Activated CD4-positive, alpha-beta T cell treated with anti-CD3 and anti-CD28 coated beads for 24 hours (primary cell): ENCODE measurements around the gene CHTF8.
"Not testable (repeated sequence)": the region's sequence is repeated elsewhere in the genome, so short reads cannot be mapped to it uniquely, and the experiment has no call there.

ENCODE experiments used
- DNase-seq, 2 donors: peaks; one replicate each; pipeline ENCODE4 v3.0.0-alpha.2; 2020; ENCODE audit warnings: low read depth in 2 of 2

Gene CHTF8, protein sequence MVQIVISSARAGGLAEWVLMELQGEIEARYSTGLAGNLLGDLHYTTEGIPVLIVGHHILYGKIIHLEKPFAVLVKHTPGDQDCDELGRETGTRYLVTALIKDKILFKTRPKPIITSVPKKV

DNA sequence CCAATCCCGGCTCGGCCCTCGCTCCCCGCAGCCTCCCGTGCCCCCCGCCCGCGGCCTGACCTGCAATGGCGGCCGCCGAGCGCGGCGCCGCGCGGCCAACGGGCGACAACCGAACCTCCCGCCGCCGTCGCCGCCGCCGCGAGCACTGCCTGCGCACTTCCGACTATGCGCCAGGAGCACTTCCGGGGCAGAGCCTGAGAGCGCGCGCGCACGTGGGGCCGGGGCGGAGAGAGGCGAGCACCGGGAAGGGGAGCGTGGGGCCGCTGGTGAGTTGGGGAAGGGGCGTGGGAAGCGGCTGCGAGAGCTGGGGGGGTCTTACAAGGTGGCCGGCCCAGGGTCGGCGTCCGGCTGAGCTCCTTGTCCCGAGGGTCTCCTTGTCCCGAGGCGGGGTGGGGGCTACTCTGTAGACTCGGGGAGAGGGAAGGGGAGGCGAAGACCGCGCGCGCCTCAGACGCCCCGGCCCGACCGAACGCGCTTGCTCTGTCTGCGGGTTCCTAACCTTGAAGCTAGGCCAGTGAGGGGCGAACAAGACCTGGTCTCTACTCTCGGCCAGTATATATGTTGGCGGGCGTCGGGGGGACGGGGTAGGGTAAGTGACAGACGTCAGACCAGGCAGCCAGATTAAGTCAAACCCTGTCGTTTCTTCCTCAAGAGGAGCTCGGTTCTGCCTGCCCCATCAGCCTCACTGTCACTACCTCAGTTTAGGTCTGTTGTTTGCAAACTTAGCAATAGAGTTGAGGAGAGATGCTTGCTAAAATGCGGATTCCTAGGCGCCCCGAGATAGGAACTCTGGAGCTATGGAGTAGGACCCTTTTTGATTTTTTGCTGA lies at the start of gene CHTF8, which contains the start of gene UTP4:
Gene CHTF8 (minus strand): TSS at position 165 of the 829 bp plus-strand sequence. CDS start 11,130 bp downstream, outside the sequence.
Gene UTP4 (plus strand): TSS at position 226 of the 829 bp plus-strand sequence. CDS start 811 bp downstream, outside the sequence.
- peak; percentile 78 to 80 for DNase-seq

DNA sequence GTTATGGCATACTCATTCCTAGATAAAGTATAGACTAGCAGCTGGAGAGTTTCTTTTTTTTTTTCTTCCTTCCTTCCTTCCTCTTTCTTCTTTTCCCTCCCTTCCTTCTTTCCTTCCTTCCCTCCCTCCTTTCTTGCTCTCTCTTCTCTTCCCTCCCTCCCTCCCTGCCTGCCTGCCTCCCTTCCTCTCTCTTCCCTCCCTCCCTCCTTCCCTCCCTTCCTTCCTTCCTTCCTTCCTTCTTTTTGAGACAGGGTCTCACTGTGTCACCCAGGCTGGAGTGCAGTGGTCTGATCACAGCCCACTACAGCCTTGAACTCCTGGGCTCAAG lies 47.6 kb upstream of the CHTF8 start:
- DNase-seq, result no peak

DNA sequence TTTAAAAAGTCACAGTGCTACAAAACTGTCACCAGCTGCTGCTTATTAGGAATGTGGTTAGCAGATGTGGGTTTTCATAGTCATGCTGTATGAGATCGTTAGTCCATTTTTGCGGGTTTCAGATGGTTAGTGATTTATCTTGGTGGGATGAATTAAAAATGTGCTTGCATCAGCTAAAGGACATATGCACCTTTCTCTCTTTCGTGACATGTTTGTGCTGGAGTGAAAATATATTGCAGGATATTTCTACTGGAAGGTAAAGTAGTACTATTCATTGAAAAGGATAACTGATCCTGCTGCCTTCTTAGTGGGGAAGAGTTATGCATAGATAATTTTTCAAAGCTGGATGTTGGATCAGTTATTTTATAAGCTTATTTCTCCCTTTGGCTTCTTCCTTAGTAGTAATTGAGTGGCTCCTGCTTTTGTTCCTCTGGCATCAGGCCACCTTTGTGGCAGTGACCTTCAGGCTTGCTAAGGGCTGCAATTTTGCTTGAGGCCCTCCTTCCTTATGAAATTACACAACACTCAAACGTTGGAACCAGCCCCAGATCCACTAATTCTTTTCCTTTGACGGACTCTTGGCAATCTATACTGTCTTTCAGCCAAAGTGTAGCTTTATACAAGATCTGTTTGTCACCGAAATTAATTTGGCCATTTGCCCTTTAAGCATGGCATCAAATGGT lies 47.1 kb upstream of the CHTF8 start:
- no peak for DNase-seq

DNA sequence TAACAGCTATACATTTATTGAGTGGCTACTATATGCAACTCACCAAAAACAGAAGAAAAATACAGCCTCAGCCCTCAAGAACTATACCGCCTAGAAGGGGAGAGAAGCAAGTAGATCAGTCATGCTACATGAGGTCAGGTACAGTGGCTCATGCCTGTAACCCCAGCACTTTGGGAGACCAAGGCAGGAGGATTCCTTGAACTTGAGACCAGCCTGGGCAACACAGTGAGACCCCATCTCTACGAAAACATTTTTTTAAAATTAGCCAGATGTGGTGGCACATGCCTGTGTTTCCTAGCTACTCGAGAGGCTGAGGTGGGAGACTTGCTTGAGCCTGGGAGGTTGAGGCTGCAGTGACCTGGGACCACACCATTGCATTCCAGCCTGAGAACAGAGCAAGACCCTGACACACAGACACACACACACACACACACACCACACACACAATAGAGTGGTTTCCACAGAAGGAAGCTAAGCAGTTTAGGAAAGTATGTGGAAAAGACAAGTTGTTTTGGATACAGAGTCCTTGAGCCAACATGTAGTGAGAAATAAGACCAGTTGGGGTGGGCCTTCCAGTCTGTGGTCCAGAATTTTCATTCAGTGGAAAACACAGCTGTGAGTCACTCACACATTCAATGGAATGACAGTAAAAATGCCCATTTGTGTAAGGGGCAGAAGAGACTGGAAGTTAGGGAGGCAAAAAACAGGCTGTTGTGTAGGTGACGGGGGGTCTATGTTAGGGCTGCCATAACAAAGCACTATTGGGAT lies 43.8 kb upstream of the CHTF8 start:
- no peak for DNase-seq

DNA sequence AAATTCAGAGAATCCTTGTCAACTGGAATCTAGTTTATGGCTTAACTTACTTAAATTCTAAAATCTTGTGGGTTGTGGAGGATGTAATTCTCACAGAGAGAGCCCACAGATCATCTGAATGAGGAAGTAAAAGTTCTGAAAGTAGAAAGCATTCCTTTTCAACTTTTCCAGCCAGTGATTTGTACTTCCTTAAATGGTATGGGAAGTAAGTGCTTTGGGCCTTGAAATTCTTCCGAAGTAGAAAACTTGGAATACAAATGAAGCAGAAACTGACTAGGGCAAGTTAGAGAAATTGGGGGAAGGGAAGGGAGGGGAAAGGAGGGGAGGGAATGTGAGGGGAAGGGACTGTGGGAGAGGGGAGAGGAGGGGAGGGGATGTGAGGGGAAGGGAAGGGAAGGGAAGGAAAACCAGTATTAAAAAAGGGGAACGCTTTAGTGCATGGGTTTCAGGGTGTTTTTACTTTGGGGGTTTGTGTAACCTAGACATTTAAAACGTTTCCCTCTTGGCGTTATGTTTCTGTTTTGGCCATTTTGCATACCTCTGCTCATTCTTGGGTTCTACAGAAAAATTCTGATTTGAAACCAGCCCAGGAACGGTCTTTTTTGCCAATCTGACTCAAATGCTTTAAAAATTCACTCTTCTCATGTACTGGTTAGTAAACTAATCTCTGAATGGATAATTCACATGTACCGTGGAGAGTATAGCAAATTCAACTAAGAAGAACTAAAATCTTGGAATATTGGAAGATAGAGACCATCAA lies 39.1 kb upstream of the CHTF8 start:
- DNase-seq, result no peak

DNA sequence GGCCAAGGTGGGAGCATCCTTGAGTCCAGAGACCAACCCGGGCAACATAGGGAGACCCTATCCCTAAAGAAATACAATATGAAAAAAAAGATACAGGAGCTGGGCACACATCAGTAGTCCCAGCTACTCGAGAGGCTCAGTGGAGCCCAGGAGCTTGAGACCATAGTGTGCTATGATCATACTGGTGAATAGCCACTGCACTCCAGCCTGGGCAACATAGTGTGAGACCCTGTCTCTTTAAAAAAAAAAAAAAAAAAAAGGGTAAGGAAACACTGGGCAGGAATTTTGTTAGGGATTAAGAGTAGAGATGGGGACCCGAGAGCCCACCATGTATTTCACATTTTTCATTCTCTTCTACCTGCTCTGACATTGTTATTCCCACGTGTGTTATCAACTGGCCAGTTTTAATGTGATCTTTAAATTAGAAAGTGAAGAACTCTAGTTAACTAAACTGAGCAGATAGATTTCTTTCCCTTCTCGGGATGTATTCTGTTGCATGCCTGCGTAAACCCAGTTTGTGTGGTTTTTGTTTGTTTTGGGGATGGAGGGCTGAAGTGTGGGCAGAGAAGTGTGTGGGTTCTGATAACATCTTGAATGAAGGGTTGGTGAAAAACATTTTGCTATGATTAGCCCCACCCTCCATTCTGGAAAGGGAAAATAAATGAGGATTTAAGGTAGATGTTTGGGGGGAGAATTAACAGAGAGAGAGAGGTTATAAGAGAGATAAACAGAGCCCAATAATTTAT lies 37.4 kb upstream of the CHTF8 start:
- no peak for DNase-seq

DNA sequence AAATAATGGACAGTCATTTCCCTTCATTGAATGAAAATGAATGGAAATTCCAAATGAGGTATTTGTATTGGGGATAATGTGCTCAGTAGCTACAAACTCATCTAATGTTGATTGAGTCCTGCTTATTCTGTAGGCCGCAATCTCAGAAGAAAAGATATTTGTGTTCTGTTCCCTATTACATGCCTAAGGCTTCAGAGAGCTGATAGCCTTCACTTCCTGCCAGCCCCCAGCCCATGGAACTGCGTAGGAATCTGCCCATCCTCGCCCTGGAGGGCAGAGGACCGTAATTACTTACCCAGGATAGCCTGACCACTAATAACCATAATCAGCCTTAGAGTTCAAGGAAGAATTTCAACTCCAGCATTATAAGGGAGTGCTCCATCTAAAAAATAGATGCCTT lies 36.7 kb upstream of the CHTF8 start:
- no peak for DNase-seq

DNA sequence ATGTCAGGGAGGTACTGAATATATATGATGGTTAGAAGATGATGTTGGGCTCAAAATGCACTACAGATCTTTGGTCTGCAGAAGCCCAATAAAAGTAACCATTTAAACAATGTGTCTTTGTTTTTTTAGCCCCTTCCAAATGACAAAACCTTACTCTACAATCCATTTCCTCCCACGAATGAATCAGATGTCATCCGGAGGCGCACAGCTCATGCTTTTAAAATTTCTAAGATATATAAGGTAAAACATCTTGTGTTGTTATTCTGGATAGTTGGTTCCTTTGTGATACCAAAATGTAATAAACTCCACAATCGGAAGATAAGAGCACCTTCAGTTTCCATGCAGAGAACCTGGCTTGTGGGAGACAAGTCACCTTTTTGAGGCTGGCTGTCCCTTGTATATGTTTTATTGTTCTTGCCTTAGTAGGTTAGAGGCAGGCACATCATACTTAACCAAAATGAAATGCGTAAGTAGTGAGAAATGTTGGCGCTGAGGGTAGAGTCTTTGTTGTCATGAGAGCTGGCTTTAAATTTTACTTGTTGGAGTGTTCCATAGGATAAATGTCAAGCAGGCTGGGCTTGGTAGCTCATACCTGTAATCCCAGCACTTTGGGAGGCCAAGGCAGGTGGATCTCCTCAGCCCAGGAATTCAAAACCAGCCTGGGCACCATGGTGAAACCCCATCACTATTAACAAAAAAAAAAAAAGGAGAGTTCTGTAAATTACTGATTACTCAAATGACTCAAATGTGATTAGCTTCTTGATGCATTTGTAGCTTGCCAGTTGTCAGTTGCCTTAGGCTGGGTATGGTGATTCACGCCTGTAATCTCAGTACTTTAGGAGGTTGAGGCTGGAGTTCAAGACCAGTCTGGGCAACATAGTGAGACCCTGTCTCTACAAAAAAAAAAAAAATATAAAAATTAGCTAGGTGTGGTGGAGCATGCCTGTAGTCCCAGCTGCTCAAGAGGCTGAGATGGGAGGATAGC lies 34.9 kb upstream of the CHTF8 start:
- no peak for DNase-seq

DNA sequence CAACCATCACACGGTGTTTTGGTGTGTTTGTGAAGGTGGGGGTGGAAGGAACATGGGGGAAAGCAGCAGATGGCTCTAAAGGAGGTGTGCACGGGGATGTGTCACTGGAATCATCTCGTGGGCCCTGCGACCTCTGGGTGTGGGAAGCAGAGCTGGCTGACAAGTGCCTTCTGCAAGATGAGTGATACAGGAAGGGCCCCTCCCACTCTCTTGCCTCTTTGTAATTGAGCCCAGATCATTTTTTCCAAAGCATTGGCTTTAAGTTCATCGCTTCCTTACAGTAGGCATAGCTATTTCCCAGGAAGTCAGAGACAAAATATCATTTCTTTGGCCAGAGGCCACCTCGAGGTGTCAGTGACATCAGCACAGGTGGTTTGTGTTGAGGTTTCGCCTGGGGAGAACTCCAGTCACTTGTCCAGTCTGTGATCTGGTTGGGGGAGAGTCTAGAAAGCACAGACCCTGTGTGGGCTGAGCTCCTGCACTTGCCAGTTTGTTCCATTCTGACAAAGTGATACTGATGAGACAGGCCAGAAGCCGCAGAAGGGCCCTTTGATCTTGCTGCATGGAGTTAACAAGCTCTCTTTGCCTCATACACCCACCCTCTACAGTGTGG lies 33.9 kb upstream of the CHTF8 start:
- DNase-seq, result peak; percentile 62 to 64

DNA sequence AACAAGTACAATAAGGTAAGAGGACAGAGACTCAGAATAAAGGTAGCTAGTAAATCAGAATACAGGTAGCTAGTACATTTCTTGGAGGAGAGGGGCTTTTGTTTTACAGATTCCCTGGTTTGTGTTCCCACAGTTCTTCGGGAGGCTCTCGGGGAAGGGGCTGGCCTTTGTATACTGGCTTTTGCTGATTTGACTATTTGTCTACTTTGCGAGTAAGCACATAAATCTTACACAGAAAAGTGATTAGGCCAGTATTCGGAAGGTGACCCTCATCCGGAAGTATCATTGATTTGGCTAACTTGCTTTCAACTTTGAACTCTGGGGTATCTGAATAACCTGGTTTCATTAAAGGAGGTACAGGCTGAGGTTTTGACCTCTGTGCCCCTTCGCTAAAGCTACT lies 33.2 kb upstream of the CHTF8 start:
- no peak for DNase-seq

DNA sequence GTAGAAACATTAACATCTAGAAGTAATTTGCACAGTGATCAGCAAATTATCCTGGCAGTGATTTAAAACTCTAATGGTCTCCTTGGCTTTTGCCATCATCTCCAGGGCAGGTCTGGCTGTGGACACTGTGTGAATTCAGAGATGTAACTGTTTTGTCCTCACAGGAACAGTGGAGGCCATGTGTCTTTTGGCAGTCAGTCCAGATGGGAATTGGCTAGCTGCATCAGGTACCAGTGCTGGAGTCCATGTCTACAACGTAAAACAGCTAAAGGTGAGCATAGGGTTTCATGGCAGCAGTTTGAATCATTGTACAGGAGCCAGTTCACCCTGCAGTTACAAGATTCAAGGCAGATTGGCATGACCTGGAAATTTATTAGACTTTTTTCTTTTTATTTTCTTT lies 27.8 kb upstream of the CHTF8 start:
- DNase-seq, result no peak

DNA sequence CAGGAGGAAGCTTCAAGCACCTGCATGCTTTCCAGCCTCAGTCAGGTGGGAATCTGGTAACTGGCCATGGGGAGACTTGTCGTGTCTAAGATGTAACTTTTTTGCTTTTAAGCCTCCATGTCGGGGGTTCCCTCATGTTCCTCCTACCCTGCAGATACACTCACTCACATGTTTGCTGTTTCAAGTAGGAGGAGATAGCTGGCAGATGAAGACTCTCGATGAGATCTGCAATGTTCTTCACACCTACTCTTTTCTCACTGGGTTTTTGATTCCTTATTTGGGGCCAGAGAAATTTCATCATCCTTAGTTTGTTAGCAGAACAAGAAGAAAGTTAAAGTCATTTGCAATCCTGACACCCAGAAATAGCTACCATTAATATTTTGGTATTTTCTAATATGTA lies 24.8 kb upstream of the CHTF8 start:
- DNase-seq, result no peak

DNA sequence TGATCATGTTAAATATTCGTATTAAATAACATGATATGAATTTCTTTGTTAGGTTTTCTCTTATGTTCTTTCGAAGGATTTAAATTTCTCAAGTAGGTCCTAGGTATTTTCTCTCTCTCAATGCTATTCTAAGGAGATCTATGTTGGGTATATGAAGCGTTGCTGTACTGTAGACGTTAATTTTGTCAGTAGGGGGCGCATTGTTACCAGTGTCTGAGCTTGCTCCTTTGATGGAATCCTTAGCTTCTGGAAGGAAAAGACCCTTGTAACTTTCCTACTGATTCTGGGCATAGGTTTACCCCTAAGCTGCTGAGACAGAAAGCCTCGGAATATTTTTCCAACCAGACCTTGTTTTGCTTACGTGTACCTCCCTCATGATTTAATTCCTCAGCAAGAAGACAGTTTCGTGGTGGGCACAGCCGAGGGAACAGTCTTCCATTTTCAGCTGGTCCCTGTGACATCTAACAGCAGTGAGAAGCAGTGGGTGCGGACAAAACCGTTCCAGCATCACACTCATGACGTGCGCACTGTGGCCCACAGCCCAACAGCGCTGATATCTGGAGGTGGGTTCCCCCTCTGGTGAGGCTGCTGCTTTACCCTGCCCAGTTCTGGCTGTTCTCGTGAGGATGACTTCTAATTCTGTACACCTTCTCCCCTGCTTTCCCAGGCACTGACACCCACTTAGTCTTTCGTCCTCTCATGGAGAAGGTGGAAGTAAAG lies 17.9 kb upstream of the CHTF8 start:
- DNase-seq, result peak in 1 of 2 donors; percentile 51

DNA sequence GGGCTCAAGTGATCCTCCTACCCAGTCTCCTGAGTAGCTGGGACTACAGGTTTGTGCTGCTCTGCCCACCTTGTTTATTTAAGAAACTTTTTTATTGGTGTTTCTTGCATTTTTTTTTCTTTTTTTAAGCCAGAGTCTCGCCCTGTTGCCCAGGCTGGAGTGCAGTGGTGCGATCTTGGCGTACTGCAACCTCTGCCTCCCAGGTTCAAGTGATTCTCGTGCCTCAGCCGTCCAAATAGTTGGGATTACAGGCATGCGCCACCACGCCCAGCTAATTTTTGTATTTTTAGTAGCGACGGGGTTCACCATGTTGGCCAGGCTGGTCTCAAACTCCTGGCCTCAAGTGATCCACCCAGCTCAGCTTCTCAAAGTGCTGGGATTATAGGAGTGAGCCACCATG lies 17.2 kb upstream of the CHTF8 start:
- not testable (repeated sequence) for DNase-seq

DNA sequence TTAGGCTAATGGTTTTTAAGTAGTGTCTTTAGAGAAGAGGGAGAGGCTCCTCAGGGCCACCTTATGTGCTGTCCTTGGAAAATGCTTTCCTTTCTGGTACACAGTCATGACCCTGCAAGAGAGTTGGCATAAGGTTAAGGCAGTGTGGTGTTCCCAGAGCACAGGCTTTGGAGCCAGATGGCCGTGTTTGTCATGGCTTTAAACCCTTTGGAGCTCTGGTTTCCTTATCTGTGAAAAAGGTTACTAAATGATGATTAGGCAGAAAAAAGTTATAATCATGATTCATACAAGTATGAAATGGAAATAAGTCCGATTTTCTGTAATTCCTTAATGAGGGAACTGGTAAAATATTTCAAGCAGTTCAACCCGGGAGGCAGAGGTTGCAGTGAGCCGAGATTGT lies 13.3 kb upstream of the CHTF8 start:
- no peak for DNase-seq

DNA sequence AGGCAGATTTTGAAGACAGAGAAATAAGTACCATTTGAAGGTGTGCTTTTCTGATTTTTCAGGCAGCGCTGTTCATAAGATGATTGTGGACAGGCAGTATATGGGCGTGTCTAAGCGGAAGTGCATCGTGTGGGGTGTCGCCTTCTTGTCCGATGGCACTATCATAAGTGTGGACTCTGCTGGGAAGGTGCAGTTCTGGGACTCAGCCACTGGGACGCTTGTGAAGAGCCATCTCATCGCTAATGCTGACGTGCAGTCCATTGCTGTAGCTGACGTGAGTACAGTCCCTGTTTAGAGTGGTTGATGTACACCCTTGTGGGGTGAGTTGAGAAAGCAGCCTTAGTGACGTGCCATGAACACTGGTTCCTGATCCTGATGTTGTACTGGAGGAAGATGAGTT lies 10.7 kb upstream of the CHTF8 start:
- no peak for DNase-seq

DNA sequence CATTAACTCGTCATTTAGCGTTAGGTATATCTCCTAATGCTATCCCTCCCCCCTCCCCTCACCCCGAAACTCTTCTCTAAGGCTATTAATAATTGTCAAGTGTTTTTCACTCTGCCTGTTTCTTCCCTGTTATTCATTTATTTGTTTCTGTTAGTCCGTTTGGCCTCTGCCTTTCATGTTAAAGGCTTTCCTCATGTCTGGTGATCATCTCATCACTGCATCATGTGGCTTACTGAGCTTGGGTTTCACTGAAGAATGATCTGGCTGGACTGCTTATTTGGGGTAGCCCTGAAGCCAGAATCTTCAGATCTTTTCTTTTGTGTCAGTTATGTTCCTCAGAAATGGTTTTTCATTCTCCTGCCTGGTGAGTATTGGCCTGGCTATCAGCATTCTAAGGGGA lies 9.5 kb upstream of the CHTF8 start:
- no peak for DNase-seq

DNA sequence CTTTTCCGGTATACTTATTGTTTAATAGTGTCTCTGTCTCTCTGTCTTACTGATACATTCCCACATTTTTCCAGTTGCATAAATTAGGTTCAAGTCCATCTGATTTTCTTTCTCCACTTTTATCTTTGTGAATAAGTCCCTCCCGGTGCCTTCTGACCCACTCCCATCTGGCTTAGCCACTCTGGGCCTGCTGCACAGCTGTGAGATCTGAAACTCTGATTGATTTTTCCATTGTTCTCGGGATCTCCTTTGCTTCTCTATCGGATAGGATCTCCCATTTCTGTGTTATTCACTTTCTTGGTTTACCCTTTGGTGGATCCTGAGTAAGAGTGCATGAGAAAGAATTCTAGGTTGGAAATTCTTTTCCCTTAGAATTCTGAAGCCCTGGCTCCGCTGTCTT lies 8.6 kb upstream of the CHTF8 start:
- DNase-seq, result no peak
